Hematopoietic multipotent progenitor cell treated with erythropoietin and hydrocortisone succinate and interleukin-3 and kit ligand, for 4 days (in vitro differentiated cells): ENCODE data around the gene ARID4B.
"Not testable (repeated sequence)": the region's sequence is repeated elsewhere in the genome, so short reads cannot be mapped to it uniquely, and the experiment has no call there.

Source experiments
- DNase-seq: peaks from one replicate; pipeline ENCODE4 v3.0.0-alpha.2; 2015

ARID4B gene, protein sequence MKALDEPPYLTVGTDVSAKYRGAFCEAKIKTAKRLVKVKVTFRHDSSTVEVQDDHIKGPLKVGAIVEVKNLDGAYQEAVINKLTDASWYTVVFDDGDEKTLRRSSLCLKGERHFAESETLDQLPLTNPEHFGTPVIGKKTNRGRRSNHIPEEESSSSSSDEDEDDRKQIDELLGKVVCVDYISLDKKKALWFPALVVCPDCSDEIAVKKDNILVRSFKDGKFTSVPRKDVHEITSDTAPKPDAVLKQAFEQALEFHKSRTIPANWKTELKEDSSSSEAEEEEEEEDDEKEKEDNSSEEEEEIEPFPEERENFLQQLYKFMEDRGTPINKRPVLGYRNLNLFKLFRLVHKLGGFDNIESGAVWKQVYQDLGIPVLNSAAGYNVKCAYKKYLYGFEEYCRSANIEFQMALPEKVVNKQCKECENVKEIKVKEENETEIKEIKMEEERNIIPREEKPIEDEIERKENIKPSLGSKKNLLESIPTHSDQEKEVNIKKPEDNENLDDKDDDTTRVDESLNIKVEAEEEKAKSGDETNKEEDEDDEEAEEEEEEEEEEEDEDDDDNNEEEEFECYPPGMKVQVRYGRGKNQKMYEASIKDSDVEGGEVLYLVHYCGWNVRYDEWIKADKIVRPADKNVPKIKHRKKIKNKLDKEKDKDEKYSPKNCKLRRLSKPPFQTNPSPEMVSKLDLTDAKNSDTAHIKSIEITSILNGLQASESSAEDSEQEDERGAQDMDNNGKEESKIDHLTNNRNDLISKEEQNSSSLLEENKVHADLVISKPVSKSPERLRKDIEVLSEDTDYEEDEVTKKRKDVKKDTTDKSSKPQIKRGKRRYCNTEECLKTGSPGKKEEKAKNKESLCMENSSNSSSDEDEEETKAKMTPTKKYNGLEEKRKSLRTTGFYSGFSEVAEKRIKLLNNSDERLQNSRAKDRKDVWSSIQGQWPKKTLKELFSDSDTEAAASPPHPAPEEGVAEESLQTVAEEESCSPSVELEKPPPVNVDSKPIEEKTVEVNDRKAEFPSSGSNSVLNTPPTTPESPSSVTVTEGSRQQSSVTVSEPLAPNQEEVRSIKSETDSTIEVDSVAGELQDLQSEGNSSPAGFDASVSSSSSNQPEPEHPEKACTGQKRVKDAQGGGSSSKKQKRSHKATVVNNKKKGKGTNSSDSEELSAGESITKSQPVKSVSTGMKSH (N-terminal part only)

DNA sequence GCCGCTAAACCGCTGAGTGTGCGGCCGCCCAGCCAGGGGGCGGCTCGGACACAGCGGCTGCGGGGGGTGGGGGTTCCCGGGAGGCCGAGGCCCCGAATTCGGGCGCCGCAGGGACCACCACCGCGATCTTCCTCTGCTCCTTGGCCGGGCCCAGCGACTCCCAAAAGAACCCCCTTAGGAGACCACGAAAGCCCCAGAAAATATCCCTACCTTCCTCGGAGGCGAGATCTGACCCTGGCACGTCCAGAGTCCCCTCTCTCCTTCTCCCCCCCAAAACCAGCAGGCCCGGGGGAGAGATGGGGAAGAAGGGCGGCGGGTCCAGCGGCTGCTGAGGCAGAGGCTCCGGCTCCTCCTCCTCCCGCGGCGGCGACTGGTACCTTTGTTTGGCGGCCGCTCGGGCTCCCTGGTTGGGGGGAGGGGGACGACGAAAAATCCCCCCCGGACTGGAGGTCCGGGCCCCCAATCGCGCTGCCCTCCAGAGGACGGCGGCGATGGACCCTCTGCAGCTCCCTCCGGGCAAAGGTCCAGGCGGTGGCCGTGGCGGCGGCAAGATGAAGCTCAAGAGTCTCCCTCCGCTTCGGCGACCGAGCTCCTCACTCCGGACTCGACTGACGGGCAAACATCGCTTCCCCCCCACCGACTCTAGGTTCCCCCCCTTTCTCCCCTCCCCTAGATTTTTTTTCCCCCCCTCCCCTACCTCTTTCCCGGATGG is at the start of gene ARID4B:
Gene ARID4B, minus strand, starts transcription at position 621 of the 712 bp plus-strand sequence. CDS start 1,260 bp downstream, outside the sequence.
- no peak for DNase-seq

DNA sequence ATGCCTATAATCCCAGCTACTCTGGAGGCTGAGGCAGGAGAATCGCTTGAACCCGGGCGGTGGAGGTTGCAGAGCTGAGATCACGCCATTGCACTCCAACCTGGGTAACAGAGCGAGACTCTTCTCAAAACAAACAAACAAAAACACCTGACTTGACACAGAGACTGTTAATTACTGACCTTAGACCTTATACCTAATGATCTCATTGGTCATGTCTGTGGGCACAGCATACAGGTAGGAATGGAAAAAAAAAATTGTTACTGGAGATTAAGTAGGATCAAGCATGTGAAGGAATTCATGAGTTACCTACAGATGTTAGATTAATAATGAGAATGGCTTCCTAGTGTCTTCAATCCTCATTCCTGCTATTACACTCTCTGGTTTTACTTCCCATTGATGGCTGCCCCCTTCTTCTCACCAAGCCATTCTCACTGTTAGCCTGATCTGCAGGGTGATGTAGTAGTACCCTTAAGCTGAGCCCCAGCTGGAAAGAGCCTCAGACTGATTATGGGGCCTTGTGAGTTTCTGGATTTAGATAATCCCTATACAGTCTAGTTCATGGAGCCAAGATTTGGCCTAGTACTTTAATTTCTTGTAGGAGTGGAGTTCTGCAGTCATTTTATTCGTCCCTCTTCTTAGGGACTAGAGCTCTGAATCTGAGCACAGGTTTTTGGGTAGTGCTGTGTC is 48.1 kb upstream of the ARID4B start:
- no peak for DNase-seq

DNA sequence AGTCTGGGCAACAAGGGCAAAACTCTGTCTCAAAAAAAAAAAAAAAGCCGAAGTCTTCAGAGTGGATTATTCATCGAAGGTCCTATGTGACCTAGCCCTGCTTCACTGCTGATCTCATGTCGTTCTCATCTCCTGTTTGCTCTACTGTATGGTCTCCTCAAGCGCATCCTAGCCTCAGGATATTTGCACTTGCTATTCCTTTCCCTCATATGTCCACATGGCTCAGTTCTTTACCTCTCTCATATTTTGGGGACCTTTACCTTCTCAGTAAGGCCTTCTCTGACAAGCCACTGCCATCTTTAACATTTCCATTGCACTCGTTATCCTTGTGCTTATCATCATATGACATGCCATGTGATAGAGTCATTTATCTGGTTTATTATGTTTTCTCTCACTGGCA is 41.8 kb upstream of the ARID4B start:
- DNase-seq: no peak

DNA sequence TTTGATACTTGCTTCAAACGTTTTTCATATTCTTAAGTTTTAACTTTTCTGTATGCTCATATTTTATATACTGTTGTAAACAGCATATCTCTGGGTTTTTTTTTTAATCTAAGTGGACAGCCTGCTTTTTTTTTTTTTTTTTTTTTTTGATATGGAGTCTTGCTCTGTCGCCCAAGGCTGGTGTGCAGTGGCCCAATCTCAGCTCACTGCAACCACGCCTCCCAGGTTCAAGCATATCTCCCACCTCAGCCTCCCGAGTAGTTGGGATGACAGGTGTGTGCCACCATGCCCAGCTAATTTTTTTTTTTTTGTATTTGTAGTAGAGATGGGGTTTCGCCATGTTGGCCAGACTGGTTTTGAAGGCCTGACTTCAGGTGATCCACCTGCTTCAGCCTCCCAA is 40.4 kb upstream of the ARID4B start:
- DNase-seq: no peak

DNA sequence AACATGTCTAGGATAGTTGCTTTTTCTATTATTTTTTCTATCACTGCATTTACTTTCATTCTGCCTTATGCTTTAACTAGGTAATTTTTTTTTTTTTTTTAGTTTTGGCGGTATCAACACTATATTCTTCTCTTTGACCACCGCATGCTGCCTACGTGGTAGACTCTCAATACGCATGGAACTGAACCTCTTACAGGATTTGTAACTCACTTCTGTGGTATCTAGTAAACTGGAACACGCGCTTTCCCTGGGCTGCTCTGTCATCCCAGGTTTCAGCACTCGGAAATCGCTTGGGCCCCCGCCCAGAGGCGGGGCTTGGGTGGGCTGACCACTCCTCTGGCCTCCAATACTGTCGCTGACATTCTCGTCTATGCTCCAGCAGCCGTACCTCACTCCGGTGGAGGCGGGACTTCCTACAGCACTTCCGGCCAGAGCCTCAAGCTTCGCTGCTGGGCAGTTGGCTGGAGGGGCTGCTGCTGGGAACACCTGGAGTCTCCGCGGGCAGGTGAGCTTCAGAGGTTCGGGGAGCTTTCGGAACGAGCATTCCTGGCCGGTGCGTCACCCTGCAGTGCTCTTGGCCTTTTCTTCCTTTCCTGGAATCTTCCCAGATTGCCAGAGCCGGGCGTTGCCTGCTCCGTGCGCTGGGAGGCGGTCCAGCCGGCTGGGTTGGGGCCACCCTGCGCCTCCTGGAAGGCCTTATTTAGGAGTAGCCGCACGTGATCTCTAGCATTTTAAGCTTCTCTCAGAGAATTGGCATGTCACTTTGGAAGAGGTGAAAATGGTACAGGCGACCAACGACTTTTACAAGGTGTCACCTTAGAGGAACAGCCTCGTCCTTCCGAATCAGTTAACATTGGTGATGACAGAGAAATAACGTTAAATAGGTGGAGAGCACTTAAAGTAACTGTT is 39.3 kb upstream of the ARID4B start, which contains the start of gene TBCE:
Gene TBCE, plus strand, starts transcription at position 428 of the 909 bp plus-strand sequence. CDS start 12,623 bp downstream, outside the sequence.
- DNase-seq: peak; percentile 99

DNA sequence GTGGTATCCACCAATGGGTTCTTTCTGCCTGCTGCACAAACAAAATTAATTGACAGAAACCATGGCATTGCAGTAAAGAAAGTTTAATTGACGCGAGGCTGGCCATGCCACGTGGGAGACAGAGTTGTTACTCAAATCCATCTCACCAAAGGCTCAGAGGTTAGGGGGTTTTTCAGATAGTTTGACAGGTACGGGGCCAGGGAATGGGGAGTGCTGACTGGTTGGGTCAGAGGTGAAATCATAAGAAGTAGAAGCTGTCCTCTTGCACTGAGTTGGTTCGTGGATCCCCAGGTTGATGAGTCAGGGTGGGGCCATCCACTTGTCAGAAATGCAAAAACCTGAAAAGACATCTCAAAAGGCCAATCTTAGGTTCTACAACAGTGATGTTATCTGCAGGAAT is 38.3 kb upstream of the ARID4B start:
- no peak for DNase-seq

DNA sequence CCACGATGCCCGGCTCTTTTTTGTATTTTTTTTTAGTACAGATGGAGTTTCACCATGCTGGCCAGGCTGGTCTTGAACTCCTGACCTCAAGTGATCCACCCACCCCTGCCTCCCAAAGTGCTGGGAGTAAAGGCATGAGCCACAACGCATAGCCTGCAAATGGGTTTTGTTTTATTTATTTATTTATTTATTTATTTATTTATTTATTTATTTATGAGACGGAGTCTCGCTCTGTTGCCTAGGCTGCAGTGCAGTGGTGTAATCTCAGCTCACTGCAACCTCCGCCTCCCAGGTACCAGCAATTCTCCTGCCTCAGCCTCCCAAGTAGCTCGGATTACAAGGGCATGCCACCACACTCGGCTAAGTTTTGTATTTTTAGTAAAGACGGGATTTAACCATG is 36.2 kb upstream of the ARID4B start:
- DNase-seq: not testable (repeated sequence)

DNA sequence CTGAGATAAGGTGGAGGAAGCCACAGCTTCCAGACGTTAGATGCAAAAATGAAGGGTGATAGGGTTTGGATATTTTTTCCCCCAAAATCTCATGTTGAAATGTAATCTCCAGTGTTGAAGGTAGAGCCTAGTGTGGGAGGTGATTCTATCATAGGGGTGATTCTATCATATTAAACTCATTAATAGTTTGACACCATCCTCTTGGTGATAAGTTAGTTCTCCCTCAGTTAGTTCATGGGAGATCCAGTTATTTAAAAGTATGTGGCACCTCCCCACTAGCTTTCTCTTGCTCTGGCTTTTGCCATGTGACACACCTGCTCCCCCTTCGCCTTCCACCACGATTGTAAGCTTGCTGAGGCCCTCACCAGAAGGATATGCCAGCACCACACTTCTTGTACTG is 30.9 kb upstream of the ARID4B start:
- DNase-seq: no peak

DNA sequence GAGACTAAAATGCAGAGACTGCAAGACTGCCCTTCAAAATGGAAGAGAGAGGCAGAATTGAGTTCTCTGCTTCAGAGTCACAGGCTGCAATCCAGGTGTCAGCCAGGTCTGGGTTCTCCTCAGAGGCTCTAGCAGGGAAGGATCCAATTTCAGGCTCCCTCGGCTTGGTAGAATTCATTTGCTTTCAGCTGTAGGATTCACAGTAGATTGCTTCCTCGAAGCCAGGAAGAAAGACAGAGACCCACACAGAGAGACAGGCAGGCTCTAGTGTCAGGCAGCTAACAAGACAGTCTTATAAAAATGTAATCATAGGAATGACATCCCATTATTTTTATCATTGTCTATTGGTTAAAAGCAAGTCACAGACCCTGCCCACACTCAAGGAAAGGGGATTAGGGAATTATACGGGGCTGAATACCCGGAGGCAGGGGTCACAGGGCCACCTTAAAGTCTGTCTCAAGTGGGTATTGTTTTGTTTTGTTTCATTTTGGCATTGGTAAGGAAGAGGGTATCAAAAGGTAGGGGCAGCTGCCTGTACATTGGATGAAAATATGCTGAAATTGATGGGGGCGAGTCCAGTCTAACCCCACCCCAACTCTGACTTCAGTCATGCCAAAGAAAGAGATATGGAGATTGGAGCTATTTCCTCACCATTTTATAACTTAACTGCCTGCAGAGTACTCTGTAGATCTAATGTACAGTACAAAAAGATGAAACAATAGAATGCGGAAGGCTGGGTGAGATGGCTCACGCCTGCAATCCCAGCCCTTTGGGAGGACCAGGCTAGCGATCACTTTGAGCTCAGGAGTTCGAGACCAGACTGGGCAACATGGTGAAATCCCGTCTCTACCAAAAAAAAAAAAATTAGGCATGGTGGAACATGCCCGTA is 29.8 kb upstream of the ARID4B start:
- DNase-seq: no peak

DNA sequence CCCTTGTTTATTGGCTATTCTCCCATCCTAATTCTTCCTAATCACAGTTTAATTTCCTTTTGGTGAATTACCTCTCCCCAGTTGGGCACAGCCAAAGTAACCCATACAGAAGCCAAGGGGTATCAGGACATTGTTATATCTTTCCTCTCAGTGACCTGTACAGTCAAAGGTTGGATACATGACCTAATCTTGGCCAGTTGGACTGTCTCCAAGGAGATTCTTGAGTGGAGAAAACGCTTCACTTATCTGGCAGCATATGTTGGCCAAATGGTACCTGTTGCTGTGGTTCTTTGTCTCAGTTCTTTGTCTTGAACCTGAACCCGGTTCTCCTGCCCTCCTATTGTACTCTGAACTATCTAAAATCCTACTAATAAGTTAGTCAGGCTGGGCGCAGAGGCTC is 23.9 kb upstream of the ARID4B start:
- DNase-seq: no peak

DNA sequence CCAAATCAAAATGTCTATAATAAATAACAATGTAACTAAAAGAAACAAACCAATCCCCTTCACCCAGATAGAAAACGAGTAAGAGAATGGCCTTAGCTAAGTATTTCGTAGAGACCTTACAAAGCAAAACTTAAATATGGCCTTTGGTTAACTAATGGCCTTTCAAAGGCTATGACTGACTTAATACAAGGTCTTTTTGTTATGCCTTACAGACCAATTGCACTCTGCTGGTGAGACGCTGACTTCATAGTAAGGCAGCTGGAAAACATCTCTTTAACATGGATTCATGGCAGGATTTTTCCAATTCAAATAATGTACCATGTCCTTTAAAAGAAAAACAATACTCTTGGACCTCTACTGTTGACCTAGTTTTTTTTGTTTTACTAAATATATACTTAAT is 23.5 kb upstream of the ARID4B start:
- DNase-seq: no peak

DNA sequence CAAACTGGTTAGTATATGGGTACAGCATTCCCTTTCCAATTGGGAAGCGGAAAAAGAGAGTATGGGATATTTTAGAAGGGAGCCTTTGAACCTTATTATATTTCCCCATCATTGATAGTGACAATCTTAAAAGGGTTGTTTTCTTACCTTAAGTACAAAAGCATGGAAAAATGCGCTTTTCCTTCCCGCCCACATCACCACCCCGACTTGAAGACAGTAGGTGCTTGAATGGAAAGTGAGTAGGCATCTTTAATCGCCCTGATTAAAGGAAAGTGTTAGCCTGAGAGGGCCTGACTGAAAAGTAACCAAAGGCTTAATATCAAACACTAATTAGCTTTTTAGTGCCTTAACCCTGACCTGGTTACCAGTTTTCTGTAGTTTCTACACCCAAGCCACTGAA is 15.7 kb upstream of the ARID4B start:
- no peak for DNase-seq

DNA sequence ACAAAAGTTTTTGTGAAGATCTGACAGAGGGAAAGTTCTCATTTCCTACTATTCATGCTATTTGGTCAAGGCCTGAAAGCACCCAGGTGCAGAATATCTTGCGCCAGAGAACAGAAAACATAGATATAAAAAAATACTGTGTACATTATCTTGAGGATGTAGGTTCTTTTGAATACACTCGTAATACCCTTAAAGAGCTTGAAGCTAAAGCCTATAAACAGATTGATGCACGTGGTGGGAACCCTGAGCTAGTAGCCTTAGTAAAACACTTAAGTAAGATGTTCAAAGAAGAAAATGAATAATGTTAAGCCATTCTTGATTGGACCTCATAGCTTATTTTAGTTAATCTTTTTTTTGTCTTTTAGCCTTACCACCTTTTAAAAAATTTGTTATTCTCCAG is 14.5 kb upstream of the ARID4B start:
- no peak for DNase-seq

DNA sequence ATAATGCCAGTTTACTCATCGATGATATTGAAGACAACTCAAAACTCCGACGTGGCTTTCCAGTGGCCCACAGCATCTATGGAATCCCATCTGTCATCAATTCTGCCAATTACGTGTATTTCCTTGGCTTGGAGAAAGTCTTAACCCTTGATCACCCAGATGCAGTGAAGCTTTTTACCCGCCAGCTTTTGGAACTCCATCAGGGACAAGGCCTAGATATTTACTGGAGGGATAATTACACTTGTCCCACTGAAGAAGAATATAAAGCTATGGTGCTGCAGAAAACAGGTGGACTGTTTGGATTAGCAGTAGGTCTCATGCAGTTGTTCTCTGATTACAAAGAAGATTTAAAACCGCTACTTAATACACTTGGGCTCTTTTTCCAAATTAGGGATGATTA is 14.1 kb upstream of the ARID4B start:
- DNase-seq: no peak

DNA sequence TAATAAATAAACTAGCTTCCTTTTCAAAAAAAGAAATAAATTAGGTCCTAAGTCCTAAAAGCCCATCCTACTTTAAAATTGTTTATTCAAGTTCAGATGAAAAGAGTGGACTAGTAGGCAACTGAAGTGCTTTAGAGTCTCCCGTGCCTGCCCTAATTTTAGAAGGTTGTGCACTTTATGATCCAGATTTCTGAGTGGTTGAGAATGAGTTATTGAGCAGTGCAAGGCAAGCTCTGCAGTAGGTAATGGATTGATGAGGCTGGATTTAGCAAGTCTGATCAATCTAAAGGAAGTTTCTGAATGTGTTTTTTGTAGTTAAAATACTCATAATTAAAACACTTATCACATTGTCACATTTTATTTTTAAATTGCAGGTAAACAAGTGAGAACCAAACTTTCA is 13.4 kb upstream of the ARID4B start:
- no peak for DNase-seq

DNA sequence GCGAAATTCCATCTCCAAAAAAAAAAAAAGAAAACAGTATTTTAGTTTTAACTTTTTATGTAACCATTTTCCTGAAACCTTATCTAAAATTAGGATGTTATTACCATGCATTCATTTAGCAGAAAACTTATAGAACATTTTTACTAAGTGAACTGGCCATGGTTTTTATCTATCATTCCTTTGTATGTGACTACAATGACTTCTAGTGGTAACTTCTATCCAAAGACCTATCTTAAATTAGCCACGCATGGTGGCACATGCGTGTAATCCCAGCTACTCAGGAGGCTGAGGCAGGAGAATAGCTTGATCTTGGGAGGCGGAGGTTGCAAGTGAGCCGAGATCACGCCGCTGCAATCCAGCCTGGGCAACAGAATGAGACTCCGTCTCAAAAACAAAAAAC is 11.8 kb upstream of the ARID4B start:
- peak; percentile 64 for DNase-seq

DNA sequence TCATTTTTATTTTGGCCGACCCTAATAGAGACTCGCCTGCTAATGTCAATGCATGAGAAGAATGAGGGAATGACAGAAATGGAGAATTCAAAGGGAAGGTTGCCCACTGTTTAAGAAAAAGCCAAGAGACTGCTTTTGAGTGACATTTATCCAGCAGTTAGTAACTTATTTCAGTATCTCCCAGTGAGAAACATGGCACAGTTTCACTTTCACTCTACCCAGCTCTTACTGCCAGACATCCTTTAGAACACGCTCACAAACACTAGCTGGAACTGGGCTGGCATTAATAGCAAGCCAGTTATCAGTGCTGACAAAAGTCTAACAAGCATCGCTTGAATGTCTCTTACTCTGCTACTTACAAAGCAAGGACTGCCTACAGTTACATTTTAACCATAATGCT is 8.9 kb upstream of the ARID4B start:
- peak; percentile 62 for DNase-seq

DNA sequence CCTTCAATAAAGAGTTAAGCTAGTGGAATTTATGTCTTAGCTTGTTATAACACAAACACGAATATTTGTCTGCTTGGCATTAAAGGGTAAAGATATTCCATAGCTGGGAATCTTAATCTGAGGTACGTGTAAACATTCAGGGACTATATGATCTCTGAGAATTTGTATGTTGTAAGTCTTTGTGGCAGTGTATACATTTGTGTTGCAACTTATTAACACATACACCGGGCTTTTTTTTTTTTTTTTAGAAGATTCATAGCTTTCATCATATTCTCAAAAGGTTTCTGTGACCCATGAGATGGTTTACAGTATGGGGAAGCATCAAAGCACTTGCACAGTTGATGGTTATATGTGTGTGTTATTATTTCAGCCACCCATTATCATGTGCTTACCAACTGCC is 3.4 kb upstream of the ARID4B start:
- peak; percentile 38 for DNase-seq

DNA sequence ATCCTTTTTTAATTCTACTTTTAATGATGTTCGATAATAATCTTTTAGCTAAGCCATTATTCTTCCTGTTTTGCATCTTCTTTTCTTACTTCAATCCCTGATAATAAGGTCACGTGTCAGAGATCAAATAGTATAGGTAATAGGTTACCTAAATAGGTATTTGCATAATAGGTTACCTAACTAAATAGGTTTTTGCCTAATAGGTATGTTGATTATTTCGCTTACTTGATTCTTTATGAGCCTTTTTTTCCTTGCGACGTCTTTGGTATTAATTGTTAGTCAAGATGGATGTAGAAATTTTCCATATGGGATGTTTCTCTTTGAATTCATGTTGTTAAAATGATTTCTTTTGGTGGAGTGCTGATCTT is 2.9 kb upstream of the ARID4B start:
- no peak for DNase-seq
